Measurements from ENCODE around the gene SPSB1. TPM values are rescaled to one million over a fixed set of nuclear protein-coding genes. Genes with fewer than 3 reads are reported as not detected.

Gene SPSB1
- total and polyA plus RNA-seq, 12 donors, result 1.4 to 14.0 (median 9.9) TPM

GRCh38 chr1:9303916-9304315 lies 11.2 kb downstream of the SPSB1 start:
- Histone ChIP-seq H3K4me1 (replicated peaks in 1 of 2) (peaks cover 0 to 20% of the 10 kb centered on the region in 2 donors), H3K27me3 (no peaks in the 10 kb centered on the region), H3K4me3 (no peak overlapping the region), H3K27ac (peak overlapping the region in 1 of 5 donors; percentile 88), H3K36me3 (replicated peaks in 1 of 2) (no peaks in the 10 kb centered on the region), H3K9me3 (replicated peaks in 1 of 3) (no peaks in the 10 kb centered on the region)
- DNase-seq, result no peak
- TF ChIP-seq CTCF (IDR thresholded peaks at IDR 0.05), result no peak
- no peak for TF ChIP-seq POLR2A (IDR thresholded peaks at IDR 0.05)
- intact Hi-C loops (cut with DNase I), result no loop called here
- 84 to 92% (median 89%) methylated on average over 6 of the region's 6 CpGs for WGBS, 4 donors

- Histone ChIP-seq H3K27me3 (no peaks in the 10 kb centered on the region), H3K4me3 (no peak overlapping the region), H3K9me3 (replicated peaks in 1 of 3) (no peaks in the 10 kb centered on the region), H3K27ac (no peak overlapping the region), H3K36me3 (replicated peaks in 1 of 2) (no peaks in the 10 kb centered on the region), H3K4me1 (replicated peaks in 1 of 2) (peaks cover 0 to 20% of the 10 kb centered on the region in 2 donors)
- 91 to 93% (median 92%) methylated on average over 13 to 14 of the region's 14 CpGs for WGBS, 4 donors
- intact Hi-C loops (cut with DNase I), result no loop called here
- DNase-seq, result no peak
- TF ChIP-seq POLR2A (IDR thresholded peaks at IDR 0.05) (no peak), CTCF (IDR thresholded peaks at IDR 0.05) (no peak)
Observed at GRCh38 chr1:9305216-9305615, 12.5 kb downstream of the SPSB1 start.

GRCh38 chr1:9306006-9306405 lies 13.3 kb downstream of the SPSB1 start:
- no peak overlapping the region for H3K27ac ChIP-seq
- no peak overlapping the region for H3K4me3 ChIP-seq
- intact Hi-C loops (cut with DNase I), result no loop called here
- H3K9me3 ChIP-seq (replicated peaks in 1 of 3), result no peaks in the 10 kb centered on the region
- no peaks in the 10 kb centered on the region for H3K27me3 ChIP-seq
- no peaks in the 10 kb centered on the region for H3K36me3 ChIP-seq (replicated peaks in 1 of 2)
- TF ChIP-seq CTCF (IDR thresholded peaks at IDR 0.05) (no peak), POLR2A (IDR thresholded peaks at IDR 0.05) (no peak)
- H3K4me1 ChIP-seq (replicated peaks in 1 of 2), result peaks cover 0 to 20% of the 10 kb centered on the region in 2 donors
- no peak for DNase-seq
- 81 to 94% (median 90%) methylated on average over 8 to 14 of the region's 14 CpGs for WGBS, 4 donors

GRCh38 chr1:9307303-9307702 lies 14.6 kb downstream of the SPSB1 start:
- TF ChIP-seq CTCF (IDR thresholded peaks at IDR 0.05) (no peak), POLR2A (IDR thresholded peaks at IDR 0.05) (no peak)
- 93 to 95% (median 94%) methylated on average over 10 of the region's 10 CpGs for WGBS, 4 donors
- Histone ChIP-seq H3K4me1 (replicated peaks in 1 of 2) (peaks cover 0 to 15% of the 10 kb centered on the region in 2 donors), H3K27ac (no peak overlapping the region), H3K9me3 (replicated peaks in 1 of 3) (no peaks in the 10 kb centered on the region), H3K27me3 (no peaks in the 10 kb centered on the region), H3K36me3 (replicated peaks in 1 of 2) (no peaks in the 10 kb centered on the region), H3K4me3 (no peak overlapping the region)
- no peak for DNase-seq
- intact Hi-C loops (cut with DNase I), result no loop called here
